IMR-90 (cell line): ENCODE measurements around the gene TRAF7. TPM values are rescaled to one million over a fixed set of nuclear protein-coding genes. Genes with fewer than 3 reads are reported as not detected.

Experiments used
- ATAC-seq: fragments of 200-7000 bp; cut with Tn5 transposase; 2 replicates; pipeline ENCODE4 v1.9.1; 2020; ENCODE audit warnings: low read depth, mild to moderate bottlenecking, moderate library complexity
- BruUV-seq: library from RNA; stranded (reverse); fragments of 400-500 nt; replicated peaks from 2 replicates; lab custom pipeline; 2021; lab: Mats Ljungman, UMichigan
- CTCF ChIA-PET: fragments of 300-600 bp; formaldehyde crosslinking; extraction: SDS; loops from one replicate; lab custom pipeline; 2021; ENCODE audit warnings: antibody characterized with exemption; lab: Yijun Ruan, JAX
- POLR2A ChIA-PET: fragments of 300-600 bp; sonication (Branson Sonifier 250); formaldehyde crosslinking; loops from one replicate; lab custom pipeline; 2022; ENCODE audit warnings: antibody characterized with exemption; ENCODE audit not compliant: unreplicated experiment; lab: Charles Lee
- DNase-seq: peaks from one replicate; pipeline ENCODE4 v3.0.0; 2013
- H2AFZ ChIP-seq: replicated peaks from 2 replicates; pipeline ENCODE3; 2013; ENCODE audit warnings: low read length, mild to moderate bottlenecking; ENCODE audit not compliant: poor library complexity
- H2AK5ac ChIP-seq: 2 replicates; pipeline ENCODE4 v1.6.1; 2013; ENCODE audit warnings: low read depth, low read length, inconsistent platforms
- H2AK9ac ChIP-seq: replicated peaks from 2 replicates; pipeline ENCODE3; 2013; ENCODE audit warnings: mild to moderate bottlenecking, low read depth, low read length, moderate library complexity; ENCODE audit not compliant: poor library complexity
- H2BK120ac ChIP-seq: 2 replicates; pipeline ENCODE4 v1.6.1; 2013; ENCODE audit warnings: low read depth, low read length, inconsistent platforms
- H2BK15ac ChIP-seq: 3 replicates; pipeline ENCODE4 v1.6.1; 2013; ENCODE audit warnings: low read depth, low read length, inconsistent platforms
- H2BK20ac ChIP-seq: 2 replicates; pipeline ENCODE4 v1.6.1; 2013; ENCODE audit warnings: low read depth, mild to moderate bottlenecking, inconsistent platforms, low read length, moderate library complexity
- H2BK5ac ChIP-seq: 2 replicates; pipeline ENCODE4 v1.6.1; 2013; ENCODE audit warnings: mild to moderate bottlenecking, low read depth, low read length, inconsistent platforms; ENCODE audit not compliant: poor library complexity, severe bottlenecking
- H3K14ac ChIP-seq: replicated peaks from 2 replicates; pipeline ENCODE4 v1.6.1; 2013; ENCODE audit warnings: low read depth, low read length, inconsistent platforms
- H3K18ac ChIP-seq: 2 replicates; pipeline ENCODE4 v1.6.1; 2013; ENCODE audit warnings: low read depth, low read length, control low read depth
- H3K23ac ChIP-seq: 2 replicates; pipeline ENCODE4 v1.6.1; 2013; ENCODE audit warnings: low read depth, low read length, inconsistent platforms
- H3K27ac ChIP-seq: 2 replicates; pipeline ENCODE4 v1.5.1; 2013; ENCODE audit warnings: mild to moderate bottlenecking, control low read depth, low read length; ENCODE audit not compliant: insufficient read depth
- H3K27me3 ChIP-seq: 2 replicates; pipeline ENCODE4 v1.6.1; 2013; ENCODE audit warnings: low read length; ENCODE audit not compliant: control insufficient read depth, insufficient read depth
- H3K36me3 ChIP-seq: 2 replicates; pipeline ENCODE4 v1.6.1; 2013; ENCODE audit warnings: low read length, mixed read lengths; ENCODE audit not compliant: control insufficient read depth, insufficient read depth
- H3K4ac ChIP-seq: 2 replicates; pipeline ENCODE4 v1.6.1; 2013; ENCODE audit warnings: low read depth, low read length, inconsistent platforms
- H3K4me1 ChIP-seq: 2 replicates; pipeline ENCODE4 v1.6.1; 2013; ENCODE audit warnings: low read length, mixed read lengths; ENCODE audit not compliant: control insufficient read depth, insufficient read depth
- H3K4me2 ChIP-seq: 2 replicates; pipeline ENCODE4 v1.6.1; 2013; ENCODE audit warnings: low read depth, mild to moderate bottlenecking, control low read depth, low read length, moderate library complexity
- H3K4me3 ChIP-seq: 2 replicates; pipeline ENCODE4 v1.5.1; 2013; ENCODE audit warnings: low read depth, mild to moderate bottlenecking, control low read depth, low read length, moderate library complexity; ENCODE audit not compliant: insufficient read depth
- H3K56ac ChIP-seq: 2 replicates; pipeline ENCODE4 v1.6.1; 2013; ENCODE audit warnings: low read length, inconsistent platforms; ENCODE audit not compliant: insufficient read depth; ENCODE audit errors: extremely low read depth
- H3K79me1 ChIP-seq, 2 experiments: 2 replicates each; pipeline ENCODE4 v1.6.1; 2013; ENCODE audit warnings: low read length in 2 of 2, inconsistent platforms in 1 of 2, low read depth in 1 of 2
- H3K9ac ChIP-seq: 2 replicates; pipeline ENCODE4 v1.6.1; 2013; ENCODE audit warnings: low read depth, low read length, control low read depth
- H3K9me1 ChIP-seq: 2 replicates; pipeline ENCODE4 v1.6.1; 2013; ENCODE audit warnings: low read length, inconsistent platforms; ENCODE audit not compliant: insufficient read depth
- H3K9me3 ChIP-seq: 2 replicates; pipeline ENCODE4 v1.6.1; 2013; ENCODE audit warnings: low read length; ENCODE audit not compliant: control insufficient read depth, insufficient read depth
- H4K20me1 ChIP-seq: 2 replicates; pipeline ENCODE4 v1.6.1; 2013; ENCODE audit warnings: low read length, inconsistent platforms; ENCODE audit not compliant: insufficient read depth
- H4K5ac ChIP-seq: 2 replicates; pipeline ENCODE4 v1.6.1; 2013; ENCODE audit warnings: mild to moderate bottlenecking, low read depth, low read length, control low read depth
- H4K8ac ChIP-seq, 2 experiments: 2 replicates each; pipeline ENCODE4 v1.6.1; 2013; ENCODE audit warnings: low read depth in 2 of 2, low read length in 2 of 2, control low read depth in 1 of 2, inconsistent platforms in 1 of 2
- H4K91ac ChIP-seq: 2 replicates; pipeline ENCODE4 v1.6.1; 2013; ENCODE audit warnings: low read depth, low read length, inconsistent platforms; ENCODE audit not compliant: insufficient read depth
- BHLHE40 ChIP-seq: fragments of 150-350 bp; IDR thresholded peaks from 2 replicates; pipeline ENCODE4 v1.6.1; 2016; ENCODE audit warnings: mild to moderate bottlenecking, low read depth, low read length
- CEBPB ChIP-seq: IDR thresholded peaks from 2 replicates; pipeline ENCODE4 v1.6.1; 2012; ENCODE audit warnings: low read depth, low read length, improper control_type of control experiment
- FOS ChIP-seq: fragments of 150-350 bp; IDR thresholded peaks from 2 replicates; pipeline ENCODE4 v1.6.1; 2016; ENCODE audit warnings: low read depth, low read length
- MAFK ChIP-seq: IDR thresholded peaks from 2 replicates; pipeline ENCODE4 v1.6.1; 2012; ENCODE audit warnings: low read depth, low read length, improper control_type of control experiment
- MAZ ChIP-seq: IDR thresholded peaks from 2 replicates; pipeline ENCODE4 v1.6.1; 2012; ENCODE audit warnings: low read depth, mild to moderate bottlenecking, low read length, improper control_type of control experiment, moderate library complexity, borderline replicate concordance
- MXI1 ChIP-seq: IDR thresholded peaks from 2 replicates; pipeline ENCODE4 v1.6.1; 2012; ENCODE audit warnings: low read depth, mild to moderate bottlenecking, low read length, moderate library complexity, borderline replicate concordance
- NFE2L2 ChIP-seq: fragments of 150-350 bp; IDR thresholded peaks from 2 replicates; pipeline ENCODE4 v1.6.1; 2016; ENCODE audit warnings: low read depth, mild to moderate bottlenecking, low read length
- POLR2A ChIP-seq: IDR thresholded peaks from 2 replicates; pipeline ENCODE4 v1.6.1; 2012; ENCODE audit warnings: mild to moderate bottlenecking, low read depth, low read length
- RAD21 ChIP-seq: IDR thresholded peaks from 2 replicates; pipeline ENCODE4 v1.6.1; 2012; ENCODE audit warnings: low read length, improper control_type of control experiment
- RCOR1 ChIP-seq: IDR thresholded peaks from 2 replicates; pipeline ENCODE4 v1.6.1; 2012; ENCODE audit warnings: mild to moderate bottlenecking, low read length, improper control_type of control experiment; ENCODE audit not compliant: insufficient replicate concordance
- RFX5 ChIP-seq: IDR thresholded peaks from 2 replicates; pipeline ENCODE4 v1.8.0; 2012; ENCODE audit warnings: low read depth, mild to moderate bottlenecking, low read length, moderate library complexity
- SMC3 ChIP-seq: fragments of 150-350 bp; IDR thresholded peaks from 2 replicates; pipeline ENCODE4 v1.6.1; 2016; ENCODE audit warnings: low read depth, mild to moderate bottlenecking, antibody characterized with exemption, low read length, moderate library complexity
- WGBS, 2 experiments: methylation state at CpG; one replicate each; pipeline versions ENCODE4 v1.1.5 to v1.1.7; 2013; ENCODE audit warnings: missing lambda C conversion rate in 2 of 2; ENCODE audit not compliant: insufficient read length in 1 of 2; ENCODE audit errors: extremely low coverage in 2 of 2; 5-methylcytosine and 5-hydroxymethylcytosine counted together
- dilution Hi-C: fragments of 300-500 bp; cut with HindIII; formaldehyde crosslinking; loops from one replicate; pipeline ENCODE4 v1.14.3; 2018; ENCODE audit warnings: low sequenced_read_pairs; ENCODE audit not compliant: unreplicated experiment
- in situ Hi-C: fragments of 300-500 bp; cut with MboI; formaldehyde crosslinking; loops from 3 replicates; pipeline ENCODE4 v1.14.3; 2019; ENCODE audit warnings: low sequenced_read_pairs, inconsistent platforms, mixed read lengths
- intact Hi-C: fragments of 100-400 bp; cut with micrococcal nuclease; formaldehyde crosslinking; loops from 2 replicates; pipeline ENCODE4 v1.10.0; 2022
- polyA plus RNA-seq, 3 experiments: library from polyadenylated mRNA; depleted of rRNA; stranded (reverse); fragments of >200 nt; gene quantifications; 2 replicates each; pipeline ENCODE4 v1.2.3, GENCODE V29; 2012; ENCODE audit warnings: low replicate concordance in 1 of 3
- total RNA-seq: library from RNA; depleted of rRNA; stranded (reverse); fragments of >200 nt; gene quantifications from 2 replicates; pipeline ENCODE4 v1.2.3, GENCODE V29; 2012
- TF ChIP-seq, protein P1 (sequence below): fragments of 150-350 bp; IDR thresholded peaks from 2 replicates; pipeline ENCODE4 v1.6.1; 2016; ENCODE audit warnings: low read depth, mild to moderate bottlenecking, low read length, moderate library complexity, borderline replicate concordance
- TF ChIP-seq, protein P2 (sequence below): conservative IDR thresholded peaks from 2 replicates; pipeline ENCODE4 v1.5.1; 2012; ENCODE audit warnings: mild to moderate bottlenecking, low read depth, low read length, improper control_type of control experiment

Gene TRAF7
- total and polyA plus RNA-seq, 2 of the 4 experiments (the other 2 are of a cell fraction), result 29.6 to 52.6 TPM

DNA sequence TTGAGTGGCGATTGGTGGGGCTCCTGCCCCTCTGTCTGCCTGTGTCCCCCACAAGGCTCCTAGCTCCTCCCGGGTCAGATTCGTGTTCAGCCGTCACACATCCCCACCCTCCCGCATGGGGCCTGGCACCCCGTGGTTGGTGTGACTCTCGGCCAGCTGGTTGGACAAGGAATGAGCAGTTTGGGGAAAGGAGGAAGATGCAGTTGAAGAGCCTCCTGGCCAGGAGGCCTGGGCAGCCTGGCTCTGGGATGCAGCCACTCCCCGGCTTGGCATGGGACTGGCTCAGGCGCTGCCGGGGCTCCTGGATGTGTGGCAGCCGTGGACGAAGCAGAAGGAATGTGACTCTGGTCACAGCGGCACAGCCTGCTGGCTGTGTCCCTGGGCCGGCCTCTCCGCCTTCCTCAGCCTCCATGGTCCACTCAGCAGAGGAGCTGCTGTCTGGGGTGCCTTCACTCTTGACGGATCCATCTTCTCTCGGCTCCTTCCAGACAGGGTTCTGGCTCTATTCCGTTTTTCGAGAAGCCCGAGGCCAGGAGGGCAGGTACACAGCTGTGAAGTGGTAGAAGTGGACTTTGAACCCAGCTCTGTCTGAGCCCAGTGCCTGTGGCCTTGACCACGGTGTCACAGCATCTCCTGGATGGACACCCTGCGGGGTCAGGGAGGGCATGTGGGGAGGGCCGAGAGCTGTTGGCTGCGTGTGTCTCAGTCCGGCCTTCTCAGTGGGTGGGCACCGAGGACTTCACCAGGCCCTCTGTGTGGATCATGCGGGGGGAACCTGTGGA is 2.1 kb downstream of the TRAF7 start:
- Histone ChIP-seq H2BK120ac (no peak overlapping the region), H4K8ac (no peak overlapping the region), H3K14ac (no peak overlapping the region), H4K20me1 (peaks cover 86% of the 10 kb centered on the region), H2BK15ac (no peak overlapping the region), H2AK5ac (peak overlapping the region; percentile 32; the same call in 1 of the 2 replicates), H3K23ac (0 out of 2 replicates have a peak overlapping the region, but pooled peaks have one; percentile 41), H3K56ac (no peak overlapping the region), H3K18ac (no peak overlapping the region), H3K36me3 (peaks cover 19% of the 10 kb centered on the region), H3K9me1 (0 out of 2 replicates have a peak, but pooled peaks cover 6% of the 10 kb centered on the region), H3K9me3 (no peaks in the 10 kb centered on the region), H2BK5ac (no peak overlapping the region), H2AK9ac (peak overlapping the region; percentile 43), H3K27ac (0 out of 2 replicates have a peak overlapping the region, but pooled peaks have one; percentile 67), H4K5ac (no peak overlapping the region), H3K27me3 (no peaks in the 10 kb centered on the region), H3K9ac (no peak overlapping the region), H3K79me1 (peaks cover 0 to 82% of the 10 kb centered on the region in 2 experiments; a peak in 3 of 4 replicates), H3K4ac (no peak overlapping the region), H3K4me2 (no peak overlapping the region; the same call in 1 of the 2 replicates), H4K91ac (no peak overlapping the region), H3K4me3 (no peak overlapping the region), H2BK20ac (no peak overlapping the region), H3K4me1 (peaks cover 45% of the 10 kb centered on the region), H2AFZ (no peak overlapping the region)
- TF ChIP-seq, protein P1, sequence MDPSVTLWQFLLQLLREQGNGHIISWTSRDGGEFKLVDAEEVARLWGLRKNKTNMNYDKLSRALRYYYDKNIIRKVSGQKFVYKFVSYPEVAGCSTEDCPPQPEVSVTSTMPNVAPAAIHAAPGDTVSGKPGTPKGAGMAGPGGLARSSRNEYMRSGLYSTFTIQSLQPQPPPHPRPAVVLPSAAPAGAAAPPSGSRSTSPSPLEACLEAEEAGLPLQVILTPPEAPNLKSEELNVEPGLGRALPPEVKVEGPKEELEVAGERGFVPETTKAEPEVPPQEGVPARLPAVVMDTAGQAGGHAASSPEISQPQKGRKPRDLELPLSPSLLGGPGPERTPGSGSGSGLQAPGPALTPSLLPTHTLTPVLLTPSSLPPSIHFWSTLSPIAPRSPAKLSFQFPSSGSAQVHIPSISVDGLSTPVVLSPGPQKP, result no peak
- TF ChIP-seq BHLHE40 (no peak), RAD21 (no peak), MAFK (no peak), RFX5 (no peak), MXI1 (no peak), FOS (no peak), NFE2L2 (no peak), CEBPB (no peak), RCOR1 (no peak), MAZ (no peak), SMC3 (no peak), POLR2A (no peak)
- TF ChIP-seq, protein P2, sequence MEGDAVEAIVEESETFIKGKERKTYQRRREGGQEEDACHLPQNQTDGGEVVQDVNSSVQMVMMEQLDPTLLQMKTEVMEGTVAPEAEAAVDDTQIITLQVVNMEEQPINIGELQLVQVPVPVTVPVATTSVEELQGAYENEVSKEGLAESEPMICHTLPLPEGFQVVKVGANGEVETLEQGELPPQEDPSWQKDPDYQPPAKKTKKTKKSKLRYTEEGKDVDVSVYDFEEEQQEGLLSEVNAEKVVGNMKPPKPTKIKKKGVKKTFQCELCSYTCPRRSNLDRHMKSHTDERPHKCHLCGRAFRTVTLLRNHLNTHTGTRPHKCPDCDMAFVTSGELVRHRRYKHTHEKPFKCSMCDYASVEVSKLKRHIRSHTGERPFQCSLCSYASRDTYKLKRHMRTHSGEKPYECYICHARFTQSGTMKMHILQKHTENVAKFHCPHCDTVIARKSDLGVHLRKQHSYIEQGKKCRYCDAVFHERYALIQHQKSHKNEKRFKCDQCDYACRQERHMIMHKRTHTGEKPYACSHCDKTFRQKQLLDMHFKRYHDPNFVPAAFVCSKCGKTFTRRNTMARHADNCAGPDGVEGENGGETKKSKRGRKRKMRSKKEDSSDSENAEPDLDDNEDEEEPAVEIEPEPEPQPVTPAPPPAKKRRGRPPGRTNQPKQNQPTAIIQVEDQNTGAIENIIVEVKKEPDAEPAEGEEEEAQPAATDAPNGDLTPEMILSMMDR, result no peak
- intact Hi-C loops (no loop called here), dilution Hi-C loops (no loop called here), in situ Hi-C loops (no loop called here)
- ATAC-seq, result no peak
- WGBS, 2 experiments, result 83% methylated on average over 8 of the region's 27 CpGs; no CpG with 5 or more reads in 1 of the 2 experiments
- CTCF ChIA-PET, result no interaction called here
- no TSS peak for BruUV-seq
- POLR2A ChIA-PET, result no interaction called here
- DNase-seq, result no peak
